ENCODE results near the gene GK.
A peak's percentile ranks its signal among the peaks of the same experiment; 100 is the strongest.

The GK gene

GRCh38 chrX:30733852-30734660 is 80.8 kb downstream of the GK start:
- WGBS (ENCODE audit: extremely low coverage, insufficient coverage, insufficient read length) = no CpG with 5 or more reads among the region's 17 CpGs

GRCh38 chrX:30734782-30735181 is 81.6 kb downstream of the GK start:
- no CpG with 5 or more reads among the region's 3 CpGs for WGBS (ENCODE audit: extremely low coverage, insufficient coverage, insufficient read length)
- Histone ChIP-seq H4K8ac (ENCODE audit: low read depth, low read length) (no peak overlapping the region), H2BK120ac (ENCODE audit: insufficient read depth, low read length, poor library complexity) (no peak overlapping the region), H3K79me1 (ENCODE audit: low read length) (no peaks in the 10 kb centered on the region), H3K14ac (ENCODE audit: low read length) (no peak overlapping the region), H2AFZ (ENCODE audit: insufficient read depth, low read length, poor library complexity) (no peak overlapping the region), H3K18ac (ENCODE audit: low read length) (no peak overlapping the region), H4K12ac (ENCODE audit: low read depth, low read length) (no peak overlapping the region), H3K27me3 (ENCODE audit: insufficient read depth, low read length) (no peaks in the 10 kb centered on the region), H3K79me2 (ENCODE audit: control insufficient read depth, insufficient read depth, low read length, poor library complexity) (no peaks in the 10 kb centered on the region), H3K36me3 (ENCODE audit: control insufficient read depth in 1 of 2, insufficient read depth in 2 of 2, low read length in 2 of 2) (no peaks in the 10 kb centered on the region), H3K4ac (ENCODE audit: low read depth, low read length) (no peak overlapping the region), H3K9me3 (ENCODE audit: insufficient read depth, low read depth, low read length) (no peaks in the 10 kb centered on the region), H3K4me3 (ENCODE audit: low read depth, low read length) (no peak overlapping the region), H2BK12ac (ENCODE audit: low read length) (no peak overlapping the region), H2BK5ac (ENCODE audit: low read depth, low read length, poor library complexity) (no peak overlapping the region), H3K9ac (ENCODE audit: low read length) (no peak overlapping the region), H3K23ac (ENCODE audit: low read length) (no peak overlapping the region), H2AK5ac (ENCODE audit: low read length) (no peak overlapping the region), H3K4me1 (ENCODE audit: control insufficient read depth in 1 of 2, insufficient read depth in 2 of 2, low read length in 2 of 2) (no peaks in the 10 kb centered on the region), H3K4me2 (ENCODE audit: low read length) (no peak overlapping the region), H4K91ac (ENCODE audit: low read depth, low read length) (no peak overlapping the region), H3K27ac (ENCODE audit: low read depth, low read length) (no peak overlapping the region)
- no peak for DNase-seq

More at GRCh38 chrX:30733852-30734660, 80.8 kb downstream of the GK start:
- H3K27ac ChIP-seq (ENCODE audit: low read depth, low read length) = no peak overlapping the region
- no peak overlapping the region for H2BK12ac ChIP-seq (ENCODE audit: low read length)
- no peak overlapping the region for H3K23ac ChIP-seq (ENCODE audit: low read length)
- no peak for DNase-seq
- H3K18ac ChIP-seq (ENCODE audit: low read length) = no peak overlapping the region
- H3K36me3 ChIP-seq (ENCODE audit: control insufficient read depth in 1 of 2, insufficient read depth in 2 of 2, low read length in 2 of 2) = no peaks in the 10 kb centered on the region
- no peak overlapping the region for H3K4ac ChIP-seq (ENCODE audit: low read depth, low read length)
- H4K91ac ChIP-seq (ENCODE audit: low read depth, low read length) = no peak overlapping the region
- H2BK5ac ChIP-seq (ENCODE audit: low read depth, low read length, poor library complexity) = no peak overlapping the region
- H3K4me2 ChIP-seq (ENCODE audit: low read length) = no peak overlapping the region
- H3K9ac ChIP-seq (ENCODE audit: low read length) = no peak overlapping the region
- no peak overlapping the region for H2AK5ac ChIP-seq (ENCODE audit: low read length)
- no peak overlapping the region for H3K14ac ChIP-seq (ENCODE audit: low read length)
- no peak overlapping the region for H2AFZ ChIP-seq (ENCODE audit: insufficient read depth, low read length, poor library complexity)
- H3K79me2 ChIP-seq (ENCODE audit: control insufficient read depth, insufficient read depth, low read length, poor library complexity) = no peaks in the 10 kb centered on the region
- no peaks in the 10 kb centered on the region for H3K79me1 ChIP-seq (ENCODE audit: low read length)
- no peaks in the 10 kb centered on the region for H3K4me1 ChIP-seq (ENCODE audit: control insufficient read depth in 1 of 2, insufficient read depth in 2 of 2, low read length in 2 of 2)
- no peak overlapping the region for H4K8ac ChIP-seq (ENCODE audit: low read depth, low read length)
- no peak overlapping the region for H4K12ac ChIP-seq (ENCODE audit: low read depth, low read length)
- no peak overlapping the region for H2BK120ac ChIP-seq (ENCODE audit: insufficient read depth, low read length, poor library complexity)
- H3K9me3 ChIP-seq (ENCODE audit: insufficient read depth, low read depth, low read length) = no peaks in the 10 kb centered on the region
- H3K27me3 ChIP-seq (ENCODE audit: insufficient read depth, low read length) = no peaks in the 10 kb centered on the region
- H3K4me3 ChIP-seq (ENCODE audit: low read depth, low read length) = no peak overlapping the region

- Histone ChIP-seq H3K27me3 (ENCODE audit: insufficient read depth, low read length) (no peaks in the 10 kb centered on the region), H2BK120ac (ENCODE audit: insufficient read depth, low read length, poor library complexity) (no peak overlapping the region), H3K36me3 (ENCODE audit: control insufficient read depth in 1 of 2, insufficient read depth in 2 of 2, low read length in 2 of 2) (no peaks in the 10 kb centered on the region), H3K4me3 (ENCODE audit: low read depth, low read length) (no peak overlapping the region), H3K23ac (ENCODE audit: low read length) (no peak overlapping the region), H3K14ac (ENCODE audit: low read length) (no peak overlapping the region), H3K27ac (ENCODE audit: low read depth, low read length) (no peak overlapping the region), H2AK5ac (ENCODE audit: low read length) (no peak overlapping the region), H3K4ac (ENCODE audit: low read depth, low read length) (no peak overlapping the region), H3K4me1 (ENCODE audit: control insufficient read depth in 1 of 2, insufficient read depth in 2 of 2, low read length in 2 of 2) (no peaks in the 10 kb centered on the region), H3K79me2 (ENCODE audit: control insufficient read depth, insufficient read depth, low read length, poor library complexity) (no peaks in the 10 kb centered on the region), H3K4me2 (ENCODE audit: low read length) (no peak overlapping the region), H4K8ac (ENCODE audit: low read depth, low read length) (no peak overlapping the region), H3K18ac (ENCODE audit: low read length) (no peak overlapping the region), H4K12ac (ENCODE audit: low read depth, low read length) (no peak overlapping the region), H2BK12ac (ENCODE audit: low read length) (no peak overlapping the region), H4K91ac (ENCODE audit: low read depth, low read length) (no peak overlapping the region), H2BK5ac (ENCODE audit: low read depth, low read length, poor library complexity) (no peak overlapping the region), H3K79me1 (ENCODE audit: low read length) (no peaks in the 10 kb centered on the region), H3K9me3 (ENCODE audit: insufficient read depth, low read depth, low read length) (no peaks in the 10 kb centered on the region), H2AFZ (ENCODE audit: insufficient read depth, low read length, poor library complexity) (no peak overlapping the region), H3K9ac (ENCODE audit: low read length) (no peak overlapping the region)
- DNase-seq = peak; percentile 76 to 90
- no CpG with 5 or more reads among the region's 6 CpGs for WGBS (ENCODE audit: extremely low coverage, insufficient coverage, insufficient read length)
These were observed 82.6 kb downstream of the GK start for GRCh38 chrX:30735839-30736238.

- no CpG with 5 or more reads among the region's 3 CpGs for WGBS (ENCODE audit: extremely low coverage, insufficient coverage, insufficient read length)
- Histone ChIP-seq H3K79me2 (ENCODE audit: control insufficient read depth, insufficient read depth, low read length, poor library complexity) (no peaks in the 10 kb centered on the region), H3K27me3 (ENCODE audit: insufficient read depth, low read length) (no peaks in the 10 kb centered on the region)
These were observed 88.3 kb downstream of the GK start for GRCh38 chrX:30741545-30741944.

More at GRCh38 chrX:30741545-30741944, 88.3 kb downstream of the GK start:
- H3K4ac ChIP-seq (ENCODE audit: low read depth, low read length) = no peak overlapping the region
- no peak overlapping the region for H3K18ac ChIP-seq (ENCODE audit: low read length)
- H3K14ac ChIP-seq (ENCODE audit: low read length) = no peak overlapping the region
- H3K9ac ChIP-seq (ENCODE audit: low read length) = no peak overlapping the region
- no peak overlapping the region for H2BK5ac ChIP-seq (ENCODE audit: low read depth, low read length, poor library complexity)
- no peak overlapping the region for H2BK120ac ChIP-seq (ENCODE audit: insufficient read depth, low read length, poor library complexity)
- H4K91ac ChIP-seq (ENCODE audit: low read depth, low read length) = no peak overlapping the region
- H3K4me2 ChIP-seq (ENCODE audit: low read length) = no peak overlapping the region
- no peak overlapping the region for H4K12ac ChIP-seq (ENCODE audit: low read depth, low read length)
- H2AFZ ChIP-seq (ENCODE audit: insufficient read depth, low read length, poor library complexity) = no peak overlapping the region
- no peaks in the 10 kb centered on the region for H3K4me1 ChIP-seq (ENCODE audit: control insufficient read depth in 1 of 2, insufficient read depth in 2 of 2, low read length in 2 of 2)
- H3K36me3 ChIP-seq (ENCODE audit: control insufficient read depth in 1 of 2, insufficient read depth in 2 of 2, low read length in 2 of 2) = no peaks in the 10 kb centered on the region
- H2AK5ac ChIP-seq (ENCODE audit: low read length) = no peak overlapping the region
- no peaks in the 10 kb centered on the region for H3K79me1 ChIP-seq (ENCODE audit: low read length)
- no peak overlapping the region for H4K8ac ChIP-seq (ENCODE audit: low read depth, low read length)
- no peak overlapping the region for H3K27ac ChIP-seq (ENCODE audit: low read depth, low read length)
- no peak overlapping the region for H3K4me3 ChIP-seq (ENCODE audit: low read depth, low read length)
- H3K23ac ChIP-seq (ENCODE audit: low read length) = no peak overlapping the region
- no peak for DNase-seq
- H3K9me3 ChIP-seq (ENCODE audit: insufficient read depth, low read depth, low read length) = no peaks in the 10 kb centered on the region
- H2BK12ac ChIP-seq (ENCODE audit: low read length) = no peak overlapping the region
